Measurements from ENCODE around the gene MTG2. TPM values are rescaled to one million over a fixed set of nuclear protein-coding genes. Genes with fewer than 3 reads are reported as not detected.

MTG2 gene, protein sequence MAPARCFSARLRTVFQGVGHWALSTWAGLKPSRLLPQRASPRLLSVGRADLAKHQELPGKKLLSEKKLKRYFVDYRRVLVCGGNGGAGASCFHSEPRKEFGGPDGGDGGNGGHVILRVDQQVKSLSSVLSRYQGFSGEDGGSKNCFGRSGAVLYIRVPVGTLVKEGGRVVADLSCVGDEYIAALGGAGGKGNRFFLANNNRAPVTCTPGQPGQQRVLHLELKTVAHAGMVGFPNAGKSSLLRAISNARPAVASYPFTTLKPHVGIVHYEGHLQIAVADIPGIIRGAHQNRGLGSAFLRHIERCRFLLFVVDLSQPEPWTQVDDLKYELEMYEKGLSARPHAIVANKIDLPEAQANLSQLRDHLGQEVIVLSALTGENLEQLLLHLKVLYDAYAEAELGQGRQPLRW
- total RNA-seq: 14.8 TPM

DNA sequence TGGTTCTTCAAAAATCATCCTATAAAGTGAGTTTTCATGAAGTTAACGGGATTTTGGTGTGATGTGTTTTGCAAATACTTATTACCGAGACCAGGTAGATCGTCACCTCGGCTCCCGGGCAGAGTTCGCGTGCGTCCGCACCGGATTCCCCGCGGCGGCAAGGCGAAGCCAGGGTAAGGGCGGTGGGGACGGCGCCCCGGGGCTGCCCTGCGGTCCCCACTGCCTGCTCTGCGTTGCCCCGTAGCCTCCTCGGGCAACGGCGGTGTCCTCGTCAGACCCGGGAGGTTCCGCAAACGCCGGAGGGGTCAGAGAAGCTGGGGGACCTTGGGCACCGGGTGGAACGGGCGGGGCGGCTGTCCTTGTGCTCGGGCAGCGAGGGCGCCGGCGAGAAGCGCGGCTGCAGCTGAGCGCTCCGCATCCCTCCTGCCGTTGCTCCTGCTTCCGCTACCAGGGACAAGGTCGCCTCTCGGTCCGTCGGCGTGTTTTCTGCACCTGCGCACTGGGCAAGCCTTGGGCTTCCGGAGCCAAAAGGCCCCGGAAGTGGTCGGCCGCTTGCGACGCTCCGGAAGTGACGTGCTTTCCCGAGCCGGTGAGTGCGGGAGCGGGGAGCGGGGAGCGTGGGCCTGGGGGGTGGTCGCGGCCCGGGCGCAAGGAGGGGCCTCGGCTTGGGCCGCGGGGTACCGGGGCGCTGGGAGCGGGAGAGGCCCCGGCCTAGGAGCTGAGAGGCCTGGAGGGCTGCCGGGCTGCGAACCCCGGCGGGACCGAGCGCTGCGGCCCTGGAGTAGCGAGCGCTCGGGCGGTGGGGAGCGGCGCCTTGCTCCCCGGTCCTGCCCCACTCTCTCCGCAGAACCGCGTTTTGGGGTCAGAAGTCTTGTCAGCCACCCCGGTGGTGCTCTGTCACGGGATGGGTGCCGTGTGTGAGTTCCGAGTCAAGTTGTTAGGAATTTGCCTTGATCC lies at the start of gene MTG2:
MTG2 (plus strand) TSS at position 560 of the 957 bp plus-strand sequence. CDS start 10,393 bp downstream, outside the sequence.
- peak; percentile 81 for DNase-seq

DNA sequence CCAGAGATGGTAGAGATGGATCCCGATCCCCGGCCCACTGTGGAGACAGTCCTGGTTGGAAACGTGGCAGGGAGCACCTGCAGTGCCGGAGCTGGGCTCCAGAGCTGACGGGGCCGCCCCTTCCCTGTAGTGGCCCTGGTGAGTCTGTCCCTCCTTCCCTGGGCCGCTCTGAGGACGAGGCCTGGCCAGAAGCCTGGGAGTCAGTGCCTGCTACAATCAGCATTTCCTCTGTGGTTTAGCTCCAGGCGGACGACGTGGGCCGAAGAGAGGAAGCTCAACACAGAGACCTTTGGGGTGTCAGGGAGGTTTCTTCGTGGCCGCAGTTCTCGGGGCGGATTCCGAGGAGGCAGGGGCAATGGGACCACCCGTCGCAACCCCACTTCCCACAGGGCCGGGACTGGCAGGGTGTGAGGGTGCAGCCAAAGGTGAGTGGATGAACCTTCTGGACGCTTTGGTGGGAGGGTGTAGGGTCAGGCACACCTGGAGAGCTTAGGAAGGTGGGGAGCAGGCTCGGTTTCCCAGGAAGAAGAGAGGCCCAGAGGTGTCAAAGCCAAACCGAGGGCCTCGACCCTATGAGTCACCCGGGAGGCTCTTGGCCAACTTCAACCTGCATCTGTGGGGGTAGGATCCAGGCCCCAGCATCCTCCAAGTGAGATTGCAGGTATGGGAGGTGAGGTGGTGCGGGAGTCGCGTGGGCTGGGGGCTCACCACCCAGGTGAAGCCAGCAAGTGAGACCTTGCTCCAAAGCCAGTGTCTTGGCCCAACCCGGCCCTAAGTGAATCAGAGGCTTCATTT lies 49.6 kb upstream of the MTG2 start:
- DNase-seq: no peak

DNA sequence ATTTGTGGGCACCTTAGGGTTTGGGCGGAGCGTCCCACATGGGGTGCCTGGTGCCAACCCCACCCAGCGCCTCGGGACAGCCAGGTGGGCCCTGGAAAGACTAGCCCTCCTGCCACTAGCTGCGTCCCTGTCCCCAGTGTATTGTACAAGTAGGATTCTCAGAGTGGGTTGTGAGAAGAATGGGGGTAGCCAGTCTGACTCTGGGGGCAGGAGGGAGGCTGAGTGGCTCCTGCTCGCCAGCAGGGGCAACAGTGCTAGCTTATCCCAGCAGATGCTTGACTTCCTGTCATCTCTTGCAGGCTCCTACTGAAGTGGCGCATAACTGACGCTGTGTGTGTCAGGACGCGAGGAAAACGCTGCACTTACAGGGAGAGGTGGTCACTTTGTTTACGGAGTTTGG lies 49.0 kb upstream of the MTG2 start:
- no peak for DNase-seq

DNA sequence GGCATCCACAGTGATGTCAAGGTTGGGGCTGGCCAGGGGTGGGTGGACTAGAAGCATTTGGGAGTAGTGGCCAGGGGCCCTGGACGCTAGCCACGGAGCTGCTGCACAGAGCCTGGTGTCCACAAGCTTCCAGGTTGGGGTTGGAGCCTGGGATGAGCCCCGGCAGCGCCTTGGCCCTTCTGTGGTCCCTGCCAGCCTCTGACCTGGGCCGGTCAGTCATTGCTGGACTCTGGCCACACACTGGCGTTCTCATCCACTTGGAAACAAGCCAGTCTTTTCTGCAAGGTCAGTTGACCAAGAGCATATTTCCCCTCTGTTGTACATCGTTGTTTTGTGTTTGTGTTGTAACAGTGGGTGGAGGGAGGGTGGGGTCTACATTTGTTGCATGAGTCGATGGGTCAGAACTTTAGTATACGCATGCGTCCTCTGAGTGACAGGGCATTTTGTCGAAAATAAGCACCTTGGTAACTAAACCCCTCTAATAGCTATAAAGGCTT lies 48.0 kb upstream of the MTG2 start:
- no peak for DNase-seq

DNA sequence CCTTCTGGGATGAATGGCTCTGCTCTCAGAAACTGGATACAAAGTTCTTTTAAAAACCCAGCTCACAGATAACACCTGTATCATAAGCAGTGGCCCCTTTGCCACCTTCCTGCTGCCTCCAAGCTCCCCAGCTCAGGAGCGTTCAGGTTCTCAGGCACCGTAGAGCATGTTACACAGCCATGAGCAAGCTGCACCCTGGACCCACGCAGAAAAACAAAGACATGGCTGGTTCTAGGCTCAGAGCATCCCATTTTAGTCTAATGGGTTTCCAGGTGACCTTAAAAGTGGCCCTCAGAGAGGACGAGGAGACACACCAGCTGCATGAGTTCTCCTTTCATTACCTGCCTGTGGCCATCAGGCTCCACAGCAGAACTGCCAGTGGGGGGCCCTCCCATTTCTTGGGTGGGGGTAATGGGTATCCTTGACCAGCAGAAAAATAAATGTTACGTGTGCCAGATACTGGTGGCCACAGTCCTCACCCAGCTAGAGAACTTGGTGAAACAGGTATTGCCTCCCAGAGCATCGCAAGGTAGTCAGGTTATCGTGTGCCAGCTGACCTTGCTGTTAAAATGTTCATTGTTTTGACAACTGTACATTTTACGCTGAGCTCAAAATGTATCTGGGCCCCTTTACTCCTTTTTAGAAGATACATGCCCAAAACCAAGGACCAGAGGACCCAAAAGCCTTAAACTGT lies 47.1 kb upstream of the MTG2 start:
- DNase-seq: no peak

DNA sequence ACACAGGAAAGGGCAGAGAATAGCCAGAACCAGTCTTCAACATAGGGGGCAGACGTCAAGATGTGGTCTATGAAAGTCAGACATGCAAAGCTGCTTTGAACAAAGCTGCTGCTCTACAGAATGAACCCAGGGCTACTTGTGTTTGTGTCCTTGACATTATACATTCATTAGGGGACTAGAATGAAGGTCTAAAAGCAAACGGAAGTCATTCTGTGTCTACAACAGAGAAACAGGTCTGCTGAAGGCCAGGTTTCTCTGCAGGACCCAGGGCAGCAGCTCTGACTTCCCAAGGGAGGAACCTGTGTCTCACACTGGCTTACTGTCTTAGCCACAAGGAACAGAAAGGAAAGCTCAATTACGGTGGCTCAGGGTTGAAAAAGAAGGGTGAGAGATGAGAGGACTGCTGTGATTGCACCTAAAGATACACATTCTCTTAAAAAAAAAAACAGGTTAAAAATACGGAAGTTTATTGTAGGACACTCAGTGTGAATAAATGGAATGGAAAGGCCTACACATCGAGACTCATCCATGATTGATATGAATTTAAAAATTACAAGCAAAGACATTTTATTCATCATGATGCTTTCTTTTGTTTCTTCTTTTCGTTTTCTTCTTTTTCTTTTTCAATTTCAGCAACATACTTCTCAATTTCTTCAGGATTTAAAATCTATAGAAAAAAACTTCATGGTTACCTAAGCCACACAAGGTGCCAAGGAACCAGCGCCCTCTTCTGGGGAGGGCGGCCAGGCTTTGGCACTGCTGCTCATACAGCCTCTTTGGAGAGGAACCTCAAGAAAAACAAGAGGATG lies 46.3 kb upstream of the MTG2 start:
- peak; percentile 33 for DNase-seq

DNA sequence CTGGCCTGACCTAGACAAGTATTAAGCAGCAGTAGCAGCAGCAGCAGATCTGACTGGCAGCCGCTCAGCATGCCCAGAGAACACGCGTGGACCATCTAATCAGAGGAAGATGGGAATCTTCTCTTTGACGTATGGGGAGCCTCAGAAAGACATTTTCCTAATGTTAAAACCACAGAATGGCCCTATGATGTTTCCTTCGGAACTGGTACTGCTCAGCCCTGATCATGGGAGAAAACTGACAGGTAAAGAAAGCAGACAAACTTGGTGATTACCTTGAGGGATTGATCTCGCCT lies 45.8 kb upstream of the MTG2 start:
- no peak for DNase-seq

DNA sequence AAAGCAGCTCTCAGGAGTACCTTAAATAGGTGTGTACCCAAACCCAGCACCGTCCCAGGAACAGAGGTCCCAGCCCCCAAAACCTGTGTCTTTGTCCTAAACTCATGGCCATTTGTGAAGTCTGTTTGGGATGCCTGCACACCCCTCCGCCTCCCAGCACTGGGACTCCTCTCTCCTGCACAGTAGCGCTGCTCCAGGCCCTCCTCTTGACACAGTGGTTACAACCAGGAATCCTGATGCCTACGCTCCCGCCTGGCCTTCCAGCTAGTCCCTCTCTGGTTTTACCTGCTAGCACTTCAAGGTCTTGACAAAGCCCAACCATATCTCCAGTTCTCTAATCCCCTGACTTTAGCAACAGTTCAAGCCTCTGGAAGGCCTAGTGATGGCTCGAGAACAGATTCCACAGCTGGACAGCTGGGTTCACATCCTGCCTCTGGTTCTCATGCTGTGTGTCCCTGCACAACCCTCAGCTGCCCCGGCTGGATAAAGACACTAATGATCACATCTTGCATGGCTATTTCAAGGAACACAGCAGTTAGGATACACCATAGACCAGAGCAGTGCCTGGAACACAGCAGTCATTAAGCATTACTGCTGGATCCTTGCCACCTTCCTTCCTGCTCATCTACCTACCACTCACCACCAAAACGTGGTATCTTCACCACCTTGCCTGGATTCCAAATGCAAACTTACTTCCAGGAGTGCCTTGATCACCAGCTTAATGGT lies 45.2 kb upstream of the MTG2 start:
- DNase-seq: no peak

DNA sequence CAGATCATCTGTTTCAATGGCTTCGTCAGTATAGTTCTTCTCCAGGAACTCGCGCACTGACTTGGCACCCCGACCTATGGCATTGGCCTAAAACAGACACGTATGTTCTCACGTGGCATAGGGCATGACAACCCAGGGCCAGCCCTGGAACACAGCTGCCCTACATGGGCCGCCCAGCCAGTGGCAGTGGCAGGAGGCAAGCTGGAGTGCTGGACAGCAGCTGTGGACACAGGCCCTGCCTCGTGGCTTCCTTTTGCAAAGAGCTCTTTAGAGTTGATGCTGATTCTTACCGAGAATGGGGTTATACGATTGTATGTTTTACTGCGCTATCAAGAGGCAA lies 44.7 kb upstream of the MTG2 start:
- DNase-seq: no peak

DNA sequence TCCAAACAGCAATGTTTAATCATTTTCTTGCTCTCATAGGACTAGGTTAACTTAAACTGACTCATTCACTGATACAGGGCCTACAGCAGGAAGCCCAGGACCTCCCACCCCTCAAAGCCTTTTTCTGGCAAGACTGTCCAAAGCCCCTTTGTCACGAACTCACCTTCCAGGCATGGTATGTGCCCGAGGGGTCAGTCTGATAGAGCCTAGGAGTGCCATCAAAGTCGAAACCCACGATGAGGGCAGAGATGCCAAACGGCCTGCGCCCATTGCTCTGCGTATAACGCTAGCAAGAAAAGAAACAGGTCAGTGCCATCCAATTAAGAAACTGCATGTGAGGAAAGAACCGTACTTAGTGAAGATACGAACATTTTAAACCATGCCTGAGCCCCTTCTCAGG lies 43.9 kb upstream of the MTG2 start:
- DNase-seq: no peak

DNA sequence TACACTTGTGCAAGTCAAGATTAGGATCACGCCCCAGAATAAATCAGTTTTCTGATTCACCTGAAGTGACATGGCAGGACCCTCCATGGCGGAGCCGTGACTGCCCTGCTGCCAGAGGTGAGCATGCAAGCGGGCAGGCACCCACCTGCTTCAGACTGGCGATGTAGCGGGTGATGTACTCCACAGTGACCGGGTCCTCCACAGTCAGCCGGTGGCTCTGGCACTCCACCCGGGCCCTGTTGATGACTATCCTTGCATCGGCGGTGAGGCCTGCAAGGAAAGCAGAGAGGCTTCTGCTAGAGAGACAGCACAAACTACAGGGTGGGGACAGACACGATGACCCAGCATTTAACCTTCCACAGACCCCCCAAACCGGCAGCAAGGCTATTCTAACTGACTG lies 43.2 kb upstream of the MTG2 start:
- no peak for DNase-seq

DNA sequence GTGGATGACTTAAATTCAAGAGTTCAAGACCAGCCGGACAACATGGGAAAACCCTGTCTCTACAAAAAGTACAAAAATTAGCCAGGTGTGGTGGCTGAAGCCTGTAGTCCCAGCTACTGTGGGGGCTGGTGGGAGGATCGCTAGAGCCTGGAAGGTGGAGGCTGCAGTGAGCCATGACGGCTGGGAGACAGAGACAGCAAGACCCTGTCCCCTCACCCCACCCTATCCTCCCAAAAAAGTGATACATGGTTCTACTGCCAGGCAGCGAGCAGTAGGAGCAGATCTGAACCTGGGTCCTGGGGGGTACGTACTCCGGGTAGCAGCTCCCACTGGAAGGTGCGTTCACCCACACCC lies 41.8 kb upstream of the MTG2 start:
- DNase-seq: no peak

DNA sequence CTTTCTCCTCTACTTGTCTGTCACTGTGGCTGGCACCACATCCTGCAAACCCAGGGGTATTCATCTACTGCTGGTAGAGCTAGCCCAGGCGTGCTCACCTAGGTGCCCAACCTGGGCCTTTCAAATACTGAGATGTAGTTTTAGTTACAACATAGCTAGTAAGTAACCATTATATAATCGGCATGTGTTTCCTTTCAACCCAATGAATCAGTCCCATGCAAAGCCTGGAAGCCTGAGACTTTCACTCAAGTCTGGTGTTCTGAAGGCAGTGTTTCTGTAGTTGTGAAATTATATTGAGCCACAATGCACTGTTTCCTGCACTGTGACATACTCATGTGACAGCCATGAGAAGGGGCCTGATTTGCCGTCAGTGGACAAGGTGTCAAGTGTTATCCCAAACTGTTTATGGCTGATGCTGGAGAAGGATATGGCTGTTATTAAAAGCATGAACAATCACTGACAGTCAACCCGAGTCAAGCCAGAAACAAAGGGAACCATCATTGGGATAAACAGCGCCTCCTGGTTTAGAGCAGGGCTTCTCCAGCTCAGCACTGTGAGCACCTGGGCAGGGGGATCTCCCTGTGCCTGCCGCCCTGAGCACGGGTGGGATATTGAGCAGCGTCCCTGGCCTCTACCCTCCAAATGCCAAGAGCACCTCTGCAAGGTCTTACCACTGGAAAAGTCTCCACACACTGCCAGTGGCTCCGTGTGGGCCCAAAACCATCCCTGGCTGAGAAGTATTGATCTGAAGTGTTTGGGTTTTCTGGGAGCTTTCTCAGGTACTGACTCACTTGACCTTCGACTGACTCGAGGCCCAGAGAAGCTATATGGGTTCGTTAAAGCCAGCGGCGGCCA lies 41.2 kb upstream of the MTG2 start:
- no peak for DNase-seq

DNA sequence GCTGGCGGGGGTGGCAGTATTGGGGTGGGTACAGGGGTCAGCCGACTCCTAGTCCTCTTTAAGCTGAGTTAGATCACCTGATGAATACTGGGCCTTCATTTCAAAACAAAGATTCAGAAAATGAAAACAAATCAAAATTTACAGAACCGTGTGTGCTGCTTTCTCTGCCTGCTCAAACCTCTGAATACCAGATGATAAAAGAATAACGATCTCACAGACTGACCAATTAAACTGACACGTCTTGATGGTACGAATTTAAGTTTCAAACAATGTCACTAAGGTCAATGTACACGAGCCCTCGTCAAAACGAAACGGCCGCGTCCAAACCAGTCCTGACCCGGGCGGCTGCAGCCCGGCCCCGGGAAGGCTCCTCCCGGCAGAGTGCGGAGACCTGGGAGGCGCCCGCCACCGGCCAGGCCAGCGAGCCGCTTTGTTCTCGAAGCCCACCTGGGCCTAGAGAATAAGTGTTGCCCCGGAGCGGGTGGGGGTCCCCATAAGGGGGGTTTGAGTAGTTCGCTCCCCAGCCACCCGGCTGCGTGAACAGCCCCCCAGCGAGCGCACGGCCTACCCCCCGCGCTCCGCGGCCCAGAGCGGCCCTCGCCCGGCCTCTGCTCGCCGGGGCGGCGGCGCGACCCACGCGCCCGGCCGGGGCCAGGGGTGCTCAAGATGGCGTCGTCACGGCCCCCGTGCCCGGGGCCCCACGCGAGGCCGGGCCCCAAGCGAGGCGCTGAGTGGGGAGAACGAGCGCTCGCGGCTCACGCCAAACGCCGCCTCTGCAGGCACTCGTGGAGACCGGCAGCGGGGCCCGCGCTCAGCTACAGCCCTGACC lies 40.4 kb upstream of the MTG2 start:
- DNase-seq: no peak

DNA sequence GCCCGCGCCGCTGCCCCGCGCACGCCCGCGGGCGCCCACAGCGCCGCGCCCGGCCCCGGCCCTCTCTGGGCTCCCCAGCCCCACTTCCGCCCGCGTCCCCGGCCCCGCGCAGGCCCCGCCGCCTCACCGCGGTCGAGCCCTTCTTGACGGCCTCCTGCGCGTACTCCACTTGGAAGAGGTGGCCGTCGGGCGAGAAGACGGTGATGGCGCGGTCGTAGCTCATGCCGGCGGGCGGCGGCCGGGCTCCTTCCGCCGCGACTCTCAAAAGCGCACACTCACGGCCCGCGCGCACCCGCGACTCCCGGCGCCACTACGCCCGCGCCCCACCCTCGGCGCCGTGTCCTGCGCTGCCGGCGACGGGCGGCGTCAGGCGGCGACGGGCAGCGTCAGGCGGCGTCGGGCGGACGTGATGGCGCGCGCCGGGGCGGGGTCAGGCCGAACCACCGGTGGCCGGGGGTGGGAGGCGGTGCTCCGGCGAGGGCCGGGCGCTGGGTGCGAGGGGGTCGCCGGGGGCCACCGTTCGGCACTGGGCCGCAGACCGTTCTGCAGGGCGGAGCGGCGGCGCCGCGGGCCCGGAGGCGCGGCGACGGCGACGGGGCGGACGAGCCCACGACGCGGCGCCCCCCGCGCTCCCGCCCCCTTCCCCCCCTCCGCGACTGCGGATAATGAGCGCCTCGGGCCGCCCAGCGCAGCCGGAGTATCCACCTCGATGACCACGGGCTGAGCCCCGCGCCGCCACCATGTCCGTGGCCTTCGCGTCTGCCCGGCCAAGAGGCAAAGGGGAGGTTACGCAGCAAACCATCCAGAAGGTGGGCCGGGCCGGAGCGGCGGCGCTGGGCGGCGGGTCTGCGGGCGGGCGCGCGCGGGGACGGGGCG lies 39.5 kb upstream of the MTG2 start, which contains the start of the genes PSMA7 and SS18L1:
PSMA7 (minus strand) TSS at position 314 of the 876 bp plus-strand sequence; CDS start at position 223, 91 bp downstream.
SS18L1 (plus strand) TSS at position 689 of the 876 bp plus-strand sequence; CDS start at position 741, 52 bp downstream.
- DNase-seq: peak; percentile 78

DNA sequence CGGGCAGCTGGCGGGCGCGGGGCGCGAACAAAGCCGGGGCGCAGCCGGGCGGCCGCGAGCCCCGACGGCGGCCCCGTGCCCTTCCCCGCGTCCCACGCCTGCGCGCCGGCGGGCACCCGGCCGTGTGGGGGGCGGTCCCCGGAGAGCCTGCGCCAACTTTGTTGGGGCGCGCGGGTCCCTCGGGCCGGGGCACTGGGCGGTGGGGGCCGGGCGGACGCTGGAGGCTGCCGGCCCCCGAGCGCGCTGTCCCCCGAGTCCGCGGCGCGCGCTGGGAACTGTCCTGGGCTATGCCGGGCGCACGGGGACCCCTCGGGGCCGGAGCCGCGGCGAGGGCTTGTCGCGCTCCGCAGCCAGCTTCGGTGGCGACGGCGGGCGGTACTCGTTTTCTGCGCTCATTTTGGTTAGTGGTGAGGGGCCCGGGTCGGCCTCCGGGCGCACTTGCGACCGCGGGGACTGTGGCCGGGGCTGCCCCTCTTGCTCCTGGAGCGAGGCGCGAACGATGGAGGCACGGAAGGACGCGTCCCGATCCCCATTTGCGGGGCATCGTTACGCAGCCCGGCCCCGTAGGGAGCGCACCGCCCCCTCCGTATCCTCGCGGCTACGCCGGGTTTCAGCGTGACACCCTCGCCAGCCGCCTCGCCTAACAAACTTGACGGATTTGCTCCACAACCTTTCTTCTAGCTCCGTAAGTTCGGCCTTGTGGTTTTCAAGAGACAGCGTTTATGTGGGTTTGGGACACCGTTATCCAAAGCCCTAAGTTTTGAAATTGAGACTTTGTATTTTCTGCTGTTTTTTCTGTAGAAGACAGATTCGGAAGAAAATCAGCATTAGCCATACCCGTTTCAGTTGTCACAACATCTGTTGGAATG lies 38.6 kb upstream of the MTG2 start:
- no peak for DNase-seq

All from occipital lobe (tissue), 2 donors.